PFSK-1 (cell line): ENCODE data around the gene C5AR1.

Source experiments
- POLR2AphosphoS5 ChIP-seq: IDR thresholded peaks from 2 replicates; pipeline ENCODE4 v1.6.1; 2012; ENCODE audit warnings: low read depth, mild to moderate bottlenecking, control low read depth, low read length, moderate library complexity
- SIN3A ChIP-seq: IDR thresholded peaks from 2 replicates; pipeline ENCODE4 v1.6.1; 2012; ENCODE audit warnings: mild to moderate bottlenecking, low read length, moderate library complexity, borderline replicate concordance; ENCODE audit not compliant: insufficient read depth

GRCh38 chr19:47269596-47269995, 40.1 kb upstream of the C5AR1 start:
- TF ChIP-seq SIN3A = no peak
- no peak for TF ChIP-seq POLR2AphosphoS5
